ENCODE results near the gene EEPD1.

Gene EEPD1

DNA sequence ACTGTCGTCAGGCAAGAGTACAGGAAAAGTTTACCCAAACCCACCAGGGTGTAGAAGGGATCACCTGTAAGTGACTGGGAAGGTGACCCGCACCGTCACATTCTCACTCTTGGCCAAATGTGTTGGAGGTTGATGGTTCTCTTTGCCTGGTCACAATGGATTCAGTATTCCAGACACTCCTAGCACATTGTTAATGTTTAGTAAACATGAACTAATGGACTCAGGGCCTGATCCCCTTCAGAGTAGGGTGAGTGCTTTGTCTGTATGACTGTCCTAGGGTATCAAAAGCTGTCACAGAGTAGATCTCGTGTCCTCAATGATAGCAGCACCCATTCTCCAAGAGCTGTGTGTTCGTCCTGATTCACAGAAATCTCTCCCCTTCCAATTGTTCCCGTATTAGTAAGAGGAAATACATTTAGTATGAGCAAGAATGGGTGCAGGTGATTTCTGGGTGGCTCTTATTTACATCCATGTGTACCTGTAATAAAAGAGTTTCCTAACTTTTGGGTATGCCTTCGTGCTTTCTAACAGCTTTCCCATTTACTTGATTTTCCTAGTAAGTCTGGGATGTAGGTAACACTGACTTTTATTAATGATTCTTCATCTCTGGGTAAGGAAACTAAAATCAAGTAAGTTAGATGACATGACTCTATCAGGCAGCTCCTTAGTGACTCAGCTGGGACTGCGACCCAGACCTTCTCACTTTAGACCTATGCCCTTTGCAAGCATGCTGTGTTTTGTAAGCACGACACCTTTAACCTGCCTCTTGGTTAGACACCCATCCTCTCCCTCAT is 4.7 kb downstream of the EEPD1 start:
- no peak for DNase-seq

DNA sequence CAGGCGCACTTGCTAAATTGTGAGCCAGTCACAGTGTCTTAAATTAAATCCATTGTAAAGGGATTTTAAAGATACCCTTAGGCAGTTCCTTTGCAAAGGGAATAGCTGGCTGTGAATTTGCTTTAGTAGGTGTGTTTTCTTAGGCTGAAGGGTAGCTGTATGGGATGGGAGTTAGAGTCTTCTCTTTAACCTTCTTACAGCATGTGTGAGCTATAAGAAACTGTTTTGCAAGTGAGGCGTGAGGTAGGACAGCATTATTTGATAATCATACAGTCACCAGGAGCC is 5.2 kb downstream of the EEPD1 start:
- DNase-seq: no peak

DNA sequence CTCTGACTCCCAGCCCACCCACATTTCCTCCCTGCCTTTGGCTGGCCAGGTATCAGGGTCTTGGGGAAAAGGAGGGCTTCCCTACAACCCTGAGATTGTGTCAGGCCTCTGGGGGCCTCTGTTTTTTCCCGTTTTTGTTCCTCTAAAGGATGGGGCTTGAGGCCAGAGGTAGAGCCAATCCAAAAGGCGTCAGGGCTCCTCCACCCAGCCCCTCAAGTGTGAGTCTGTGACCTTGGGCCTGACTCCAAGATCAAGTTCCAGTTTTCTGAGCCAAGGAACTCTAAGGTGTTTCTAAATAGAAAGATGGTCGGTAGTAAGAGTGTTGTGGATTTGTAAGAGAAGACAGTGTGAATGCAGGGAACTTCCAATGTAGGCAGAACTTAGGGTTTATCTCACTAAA is 6.6 kb downstream of the EEPD1 start:
- no peak for DNase-seq

DNA sequence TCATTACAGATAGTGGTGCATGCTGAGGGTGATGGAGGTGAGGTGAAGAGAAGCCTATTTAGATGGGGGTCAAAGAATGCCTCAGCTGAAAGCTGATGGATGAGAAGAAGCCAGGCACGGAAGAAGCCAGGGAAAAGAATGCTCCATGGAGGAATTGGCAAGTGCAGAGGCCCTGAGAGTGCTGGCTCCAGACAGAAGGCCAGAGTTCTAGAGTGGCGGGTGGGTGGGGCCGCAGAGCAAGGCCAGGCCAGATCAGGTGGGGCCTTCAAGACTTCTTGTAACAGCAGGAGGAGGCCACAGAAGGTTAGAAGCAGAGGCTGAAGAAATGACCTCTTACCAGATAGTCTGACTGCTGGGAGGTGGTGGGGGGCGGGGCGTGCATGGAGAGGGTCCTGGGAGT is 7.3 kb downstream of the EEPD1 start:
- no peak for DNase-seq

DNA sequence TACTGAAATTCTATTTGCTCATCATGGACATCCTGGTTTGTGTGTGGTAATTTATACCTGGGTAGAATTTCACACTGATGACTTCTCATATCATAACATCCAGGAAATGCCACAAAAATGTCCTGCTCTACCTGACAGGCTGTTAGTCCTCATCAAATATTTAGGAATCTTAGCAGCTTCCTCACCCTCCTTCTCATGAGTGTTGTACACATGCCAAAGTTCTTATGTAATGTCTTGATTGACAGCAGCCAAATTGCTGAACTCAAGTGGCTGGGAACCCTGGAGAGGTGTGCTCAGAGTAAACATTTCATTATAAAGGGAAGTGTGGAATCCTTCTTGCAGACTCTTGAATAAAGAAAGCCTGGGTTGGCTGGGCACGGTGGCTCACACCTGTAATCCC is 8.9 kb downstream of the EEPD1 start:
- no peak for DNase-seq

DNA sequence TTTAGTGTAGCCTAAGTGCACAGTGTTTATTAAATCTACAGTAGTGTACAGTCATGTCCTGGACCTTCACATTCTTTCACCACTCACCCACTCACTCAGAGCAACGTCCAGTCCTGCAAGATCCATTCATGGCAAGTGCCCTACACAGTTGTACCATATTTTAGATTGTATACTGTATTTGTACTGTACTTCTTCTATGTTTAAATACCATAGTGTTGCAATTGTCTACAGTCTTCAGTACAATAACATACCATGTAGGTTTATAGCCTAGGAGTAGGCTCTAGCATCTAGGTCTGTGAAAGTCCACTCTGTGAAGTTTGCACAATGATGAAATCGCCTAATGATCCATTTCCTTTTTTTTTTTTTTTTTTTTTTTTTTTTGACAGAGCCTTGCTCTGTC is 12.0 kb downstream of the EEPD1 start:
- DNase-seq: no peak

DNA sequence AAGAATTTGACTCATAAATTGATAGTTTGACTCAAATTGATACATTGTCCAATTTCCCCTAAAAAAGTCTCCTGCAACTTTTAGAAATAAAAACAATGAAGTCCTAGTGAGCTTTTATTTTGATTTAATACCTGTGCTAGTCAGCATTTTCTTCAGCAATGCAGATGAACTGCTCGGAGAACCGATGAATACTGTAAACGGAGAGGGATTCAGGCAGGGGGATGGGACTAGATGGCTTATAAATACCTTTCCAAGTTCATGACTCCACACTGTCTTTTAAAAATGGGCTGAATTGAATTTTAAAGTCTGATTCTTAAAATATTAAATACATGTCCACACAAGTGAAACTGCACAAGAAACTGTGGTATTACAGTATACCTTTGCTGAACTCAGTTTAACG is 12.7 kb downstream of the EEPD1 start:
- DNase-seq: no peak

DNA sequence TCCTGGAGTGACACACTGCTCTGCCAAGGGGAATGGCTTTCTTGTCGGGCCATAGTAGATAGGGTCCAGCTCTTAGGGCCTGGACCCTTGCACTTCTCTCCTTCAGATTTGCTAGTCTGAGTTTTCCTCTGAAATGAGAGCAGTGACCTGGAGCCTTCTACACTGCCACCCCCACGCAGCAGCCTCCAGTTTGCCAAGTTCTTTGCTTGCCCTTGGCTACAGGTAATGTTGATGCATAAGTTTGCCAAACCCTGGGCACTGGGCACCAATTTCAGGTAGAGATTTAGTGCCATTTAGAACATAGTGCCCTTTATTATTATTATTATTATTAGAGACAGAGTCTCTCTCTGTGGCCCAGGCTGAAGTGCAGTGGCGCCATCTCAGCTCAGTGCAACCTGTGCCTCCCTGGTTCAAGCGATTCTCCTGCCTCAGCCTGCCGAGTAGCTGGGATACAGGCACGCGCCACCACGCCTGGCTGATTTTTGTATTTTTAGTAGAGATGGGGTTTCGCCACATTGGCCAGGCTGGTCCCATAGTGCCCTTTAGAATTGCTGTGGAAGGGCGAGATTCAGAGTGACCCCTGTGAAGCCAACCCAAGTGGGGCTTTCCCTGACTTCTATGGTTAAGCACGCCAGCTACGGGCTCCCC is 14.5 kb downstream of the EEPD1 start:
- DNase-seq: no peak

DNA sequence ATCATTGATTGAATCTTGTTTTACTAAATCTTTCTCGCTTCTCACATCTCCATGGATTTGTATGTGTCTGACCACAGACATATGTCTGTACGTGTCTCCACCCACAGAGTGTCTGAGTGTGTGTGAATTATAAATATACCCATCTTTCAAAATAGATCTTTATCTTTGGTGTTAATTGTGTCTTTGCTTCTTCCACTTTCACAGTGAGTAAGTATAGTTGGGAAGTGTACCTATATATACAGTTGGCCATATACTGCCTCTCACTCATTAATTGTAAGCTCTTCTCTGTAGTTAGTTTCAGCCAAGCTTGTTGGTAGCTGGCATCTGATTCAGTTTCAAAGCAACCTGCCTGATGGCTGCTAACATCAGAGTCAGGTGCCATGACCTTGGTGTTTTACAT is 18.4 kb downstream of the EEPD1 start:
- no peak for DNase-seq

DNA sequence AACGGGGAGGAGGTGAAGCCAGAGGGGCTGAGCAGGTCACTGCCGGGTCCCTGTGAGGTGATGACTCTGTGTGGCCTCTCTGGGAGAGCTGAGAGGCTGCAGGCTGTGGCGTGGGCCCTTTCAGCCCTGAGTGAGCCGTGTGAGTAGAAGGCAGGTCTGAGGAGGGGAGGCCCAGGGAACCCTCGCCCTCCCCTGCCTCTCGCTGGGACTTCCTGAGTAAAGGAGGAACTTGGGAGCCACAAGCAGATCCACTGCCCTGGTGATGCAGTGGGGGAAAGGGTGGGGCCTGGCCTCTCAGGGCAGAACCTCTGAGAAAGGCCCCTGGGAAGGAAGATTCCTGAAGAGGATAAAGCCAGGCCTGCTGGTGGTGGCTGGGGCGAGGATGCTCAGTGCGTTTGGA is 22.8 kb downstream of the EEPD1 start:
- no peak for DNase-seq

DNA sequence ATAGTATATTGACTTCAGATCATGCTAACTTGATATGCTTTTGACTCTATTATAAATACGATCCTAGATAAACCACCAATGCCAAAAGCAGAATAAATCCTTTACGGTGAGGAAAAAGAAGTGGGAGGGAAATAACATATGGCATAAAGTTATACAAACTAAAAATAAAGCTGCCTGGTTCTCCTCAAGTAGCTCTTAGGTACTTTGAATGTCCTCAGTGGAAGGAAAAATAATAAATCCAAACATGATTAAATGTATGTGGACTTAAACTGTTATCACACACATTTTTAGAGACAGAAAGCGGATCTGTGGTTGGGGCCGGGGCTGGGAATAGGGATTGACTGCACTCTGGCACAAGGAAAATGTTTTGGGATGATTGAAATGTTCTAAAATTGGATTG is 23.6 kb downstream of the EEPD1 start:
- no peak for DNase-seq

DNA sequence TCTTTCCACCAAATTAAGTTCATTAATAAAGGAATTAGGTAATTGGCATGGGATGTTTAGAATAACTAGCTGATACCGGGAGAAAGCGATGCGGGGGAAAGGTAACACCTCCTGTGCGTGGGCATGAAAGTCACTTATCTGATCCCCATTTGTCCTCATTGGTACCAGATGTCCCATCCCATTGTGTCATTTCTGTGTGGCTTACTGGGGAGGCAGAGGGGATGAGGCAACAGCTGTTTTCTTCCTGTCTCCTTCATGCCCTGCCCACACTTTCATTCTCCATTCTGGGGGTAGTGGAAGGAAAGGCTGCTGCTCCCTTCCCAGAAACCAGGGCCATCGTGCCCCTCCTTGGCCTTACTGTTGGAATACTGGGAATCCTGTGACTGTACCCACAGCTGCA is 27.1 kb downstream of the EEPD1 start:
- no peak for DNase-seq

DNA sequence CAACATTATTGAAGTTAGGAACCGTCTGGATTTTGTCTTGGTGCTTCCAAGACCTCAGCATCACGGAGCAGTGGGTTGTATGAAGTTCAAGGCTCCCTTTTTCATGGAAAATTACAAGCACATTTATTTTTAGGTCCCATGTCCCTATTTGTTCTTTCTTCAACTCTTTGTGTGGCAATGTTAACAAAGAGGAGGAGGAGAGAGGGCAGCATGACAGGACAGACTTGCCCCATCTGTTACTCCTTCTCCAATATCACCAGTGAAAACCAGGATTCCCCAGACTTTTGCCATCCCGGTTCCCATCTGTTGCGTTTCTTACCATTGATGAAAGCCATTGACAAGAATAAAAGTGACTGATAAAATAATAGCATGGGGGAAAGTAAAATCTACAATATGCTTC is 28.6 kb downstream of the EEPD1 start:
- DNase-seq: no peak

DNA sequence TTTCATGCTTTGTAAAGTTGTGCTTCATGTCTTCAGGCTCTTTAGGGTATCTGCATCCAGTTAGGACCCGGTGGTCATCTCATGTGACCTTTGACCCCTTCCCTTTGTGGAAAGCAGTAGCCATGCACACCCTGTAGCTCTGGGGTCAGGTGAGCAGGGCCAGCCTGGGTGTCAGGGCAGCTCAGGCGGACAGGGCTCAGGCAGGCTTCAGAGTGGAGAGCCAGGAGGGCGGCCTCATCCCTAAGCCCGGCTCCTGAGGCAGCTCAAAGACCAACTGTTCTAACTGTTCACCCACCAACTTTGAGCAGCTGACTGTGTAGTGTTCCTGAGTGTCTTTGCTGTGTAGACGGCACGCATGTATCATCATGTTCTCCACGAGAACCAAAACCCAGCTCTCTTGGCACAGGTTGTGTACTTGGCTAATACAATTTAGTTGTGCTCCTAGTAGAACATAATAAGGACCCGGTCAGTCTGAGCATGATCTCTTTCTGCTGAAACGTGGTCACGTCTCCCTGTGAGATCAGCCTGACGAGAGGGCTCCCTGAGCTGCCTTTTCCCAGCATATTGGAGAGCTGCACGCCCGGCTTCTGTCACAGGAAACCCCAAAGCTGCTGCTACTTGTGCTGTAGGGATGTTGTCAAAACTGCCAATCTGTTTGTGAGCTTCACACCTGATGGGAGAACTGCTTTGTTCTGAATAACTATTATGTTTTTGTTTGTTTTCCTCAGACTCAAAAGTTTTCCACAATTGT is 30.0 kb downstream of the EEPD1 start:
- DNase-seq: no peak

DNA sequence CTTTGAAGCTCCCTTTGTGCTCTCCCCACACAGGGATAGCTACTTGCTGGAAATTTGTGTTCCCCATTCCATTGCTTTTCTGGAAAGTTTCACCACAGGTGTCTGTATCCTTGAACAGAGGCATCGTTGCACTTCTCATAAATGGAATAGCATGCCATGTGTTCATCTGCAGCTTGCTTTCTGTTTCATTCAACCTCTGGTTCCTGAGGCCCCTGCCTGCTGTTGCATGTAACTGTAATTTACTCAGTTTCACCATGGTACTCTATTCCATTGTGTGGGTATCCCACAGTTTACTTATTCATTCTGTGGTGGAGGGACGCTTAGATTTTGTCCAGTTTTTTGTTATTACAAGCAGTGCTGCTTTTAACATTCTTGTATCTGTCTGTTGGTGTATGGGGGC is 32.0 kb downstream of the EEPD1 start:
- DNase-seq: no peak

DNA sequence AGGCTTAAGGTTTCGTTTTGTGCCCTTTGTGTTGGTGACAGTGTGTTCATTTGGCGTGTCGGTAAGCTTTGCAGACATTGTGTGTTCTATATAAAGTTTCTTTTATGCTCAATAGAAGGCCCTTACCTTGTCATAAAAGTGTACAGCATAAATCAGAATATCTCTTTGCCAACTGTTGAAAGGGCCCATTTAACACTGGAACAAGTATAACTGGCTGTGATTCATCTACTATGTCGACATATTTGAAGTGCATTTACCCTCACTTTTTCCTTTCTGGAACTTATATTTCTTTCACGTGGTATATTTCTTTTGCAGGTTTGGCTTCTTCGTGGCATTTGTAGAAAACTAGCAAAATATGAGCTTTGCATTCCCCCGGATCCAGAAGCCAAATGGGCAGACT is 32.7 kb downstream of the EEPD1 start:
- no peak for DNase-seq

DNA sequence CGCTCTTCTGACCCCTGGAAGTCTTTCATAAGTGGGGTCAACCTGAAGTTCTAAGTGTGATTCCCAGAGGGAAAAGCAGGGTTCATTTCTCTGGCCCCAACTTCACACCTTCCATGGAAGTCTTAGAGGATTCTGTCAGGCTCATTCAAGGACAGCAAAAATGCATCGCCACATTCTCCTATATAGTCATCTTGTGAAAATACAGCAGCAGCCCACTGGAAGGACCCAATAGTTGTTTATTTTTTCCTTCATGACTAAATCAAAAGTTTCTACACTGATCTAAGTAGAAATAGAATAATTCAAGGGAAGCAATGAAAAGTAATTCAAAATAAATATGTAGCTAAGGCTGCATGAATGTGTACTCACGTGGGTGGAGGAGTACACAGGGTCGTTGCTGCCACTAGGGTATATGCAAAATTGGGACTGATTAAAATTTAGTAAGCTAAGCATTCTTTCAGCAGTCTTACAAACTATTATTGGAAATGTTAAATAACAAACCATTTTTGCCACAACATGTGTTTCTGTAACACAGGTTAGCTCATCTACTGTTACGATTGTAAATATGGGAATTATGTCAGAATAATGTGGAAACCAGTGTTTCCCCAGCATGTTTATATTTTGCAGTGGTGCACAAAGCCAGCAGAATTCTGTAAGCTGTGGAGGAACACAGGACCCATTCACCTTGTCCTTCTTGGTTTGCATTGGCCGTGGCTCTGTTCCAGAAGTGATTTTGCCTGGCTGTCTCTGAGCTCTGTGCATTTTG is 33.5 kb downstream of the EEPD1 start:
- DNase-seq: no peak

DNA sequence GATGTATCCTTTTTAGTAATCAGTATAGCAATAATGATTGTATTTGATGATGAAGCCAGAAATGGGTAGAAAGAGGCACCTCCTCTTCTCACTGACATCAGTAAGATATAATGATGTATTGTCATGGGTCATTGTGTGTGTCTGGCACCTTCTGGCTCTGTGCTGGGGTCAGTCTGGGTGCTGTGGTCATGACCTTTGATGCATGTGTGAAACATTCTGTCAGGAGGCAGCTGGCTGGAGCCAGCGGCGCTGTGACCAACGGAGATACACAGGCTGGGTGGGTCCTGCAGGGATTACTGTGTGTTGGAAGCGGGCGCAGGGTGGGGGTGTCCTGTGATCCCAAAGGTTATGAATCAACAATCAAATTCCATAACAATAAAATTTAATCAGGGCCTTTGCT is 35.2 kb downstream of the EEPD1 start:
- no peak for DNase-seq

DNA sequence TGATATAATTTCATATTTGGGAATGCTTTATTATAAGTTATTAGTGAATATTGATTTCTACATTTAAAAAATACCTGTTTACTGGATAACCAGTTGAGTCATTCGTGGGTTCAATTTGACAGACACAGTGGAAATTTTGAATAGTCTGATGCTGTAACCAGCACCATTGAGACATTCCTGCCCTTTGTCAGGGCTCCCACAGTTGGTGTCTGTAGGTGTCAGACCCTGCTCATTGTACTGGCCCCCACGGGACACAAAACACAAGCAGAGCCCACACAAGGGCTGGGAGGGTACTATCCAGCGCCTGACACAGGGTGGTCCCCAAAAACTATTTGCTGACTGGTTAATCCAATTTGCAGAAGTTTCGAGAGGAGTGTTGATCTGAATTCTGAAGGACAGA is 35.9 kb downstream of the EEPD1 start:
- no peak for DNase-seq

DNA sequence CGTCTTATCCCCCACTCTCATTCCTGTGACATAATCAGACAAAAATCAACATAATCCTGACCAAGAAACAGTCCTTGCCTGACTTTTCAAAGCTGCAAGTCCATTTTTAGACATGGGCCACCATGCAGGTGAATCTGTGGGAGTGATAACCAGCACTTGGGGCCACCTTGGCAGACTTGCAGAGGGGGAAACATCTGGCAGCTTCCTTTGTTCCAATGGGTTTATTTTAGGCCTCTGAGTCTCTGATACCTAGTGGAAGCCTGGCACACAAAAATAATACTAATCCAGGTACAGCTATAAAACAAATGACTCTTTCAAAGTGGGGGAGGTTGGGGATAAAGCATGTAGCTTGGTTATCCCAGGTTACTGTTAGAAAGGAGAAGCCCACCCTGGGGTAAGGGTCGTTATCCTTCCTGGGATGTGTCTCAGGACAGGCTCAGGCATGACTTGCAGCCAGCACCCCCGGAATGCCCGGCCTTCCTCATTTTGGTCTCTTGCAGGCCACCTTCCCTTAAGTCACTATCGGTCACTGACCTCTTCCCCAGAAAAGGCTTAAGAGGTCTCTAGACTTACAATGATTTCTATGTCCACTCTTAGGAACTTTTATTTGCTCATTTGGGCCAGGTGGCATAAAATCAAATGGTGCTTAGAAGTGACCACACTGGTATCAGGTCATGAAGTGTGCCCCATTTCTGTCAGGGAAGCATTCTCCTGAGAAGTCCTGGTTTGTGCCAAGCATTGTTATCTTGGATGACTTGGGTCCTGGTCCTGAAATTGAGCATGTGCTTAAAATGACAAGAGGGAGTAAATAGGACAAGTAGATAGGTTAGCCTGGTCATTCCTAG is 37.6 kb downstream of the EEPD1 start:
- DNase-seq: no peak

DNA sequence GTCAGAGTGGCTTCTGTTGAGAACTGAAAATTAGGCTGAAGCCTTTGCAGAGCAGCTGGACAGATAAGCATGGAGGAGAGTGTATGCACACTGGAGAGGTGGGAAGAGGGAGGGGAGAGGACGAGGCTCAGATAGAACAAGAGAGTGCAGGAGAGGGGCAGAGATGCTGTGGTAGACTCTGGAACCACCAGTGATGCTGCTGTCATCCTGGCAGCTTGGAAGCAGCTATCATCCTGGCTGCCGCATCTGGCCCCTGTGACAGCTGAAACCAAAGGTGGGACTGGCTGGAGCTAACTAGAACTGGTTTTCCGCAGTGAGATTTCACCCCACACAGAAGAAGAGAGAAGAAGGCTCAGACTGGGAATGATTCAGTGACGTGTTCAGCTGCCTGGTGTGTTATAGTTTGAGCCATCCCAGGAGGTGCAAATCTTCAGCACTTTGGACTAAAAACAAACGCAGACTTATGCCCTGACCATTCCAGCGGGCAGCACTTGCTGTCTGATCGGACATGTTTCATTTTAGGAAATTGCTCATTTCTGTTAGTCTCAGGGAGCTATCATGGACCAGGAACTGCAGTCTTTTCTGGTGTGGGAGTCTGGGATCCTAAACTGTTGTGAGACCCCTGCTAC is 38.4 kb downstream of the EEPD1 start:
- DNase-seq: no peak
